ENCODE results near the gene NPAS4.

- no peak for TF ChIP-seq POLR2AphosphoS5 (IDR thresholded peaks at IDR 0.05; ENCODE audit: low read depth, low read length)
- no peak for TF ChIP-seq POLR2A (IDR thresholded peaks at IDR 0.05; ENCODE audit: low read depth, low read length)
These were observed 6.5 kb upstream of the NPAS4 start for GRCh38 chr11:66414120-66414934.

Data from GM12892 (cell line).